GM12891 (cell line): ENCODE results near the gene APBB3.

Experiments used
- POLR2A ChIP-seq: IDR thresholded peaks from 2 replicates; pipeline ENCODE4 v1.6.1; 2011; ENCODE audit warnings: low read depth, low read length, control low read depth
- POLR2AphosphoS5 ChIP-seq: IDR thresholded peaks from 2 replicates; pipeline ENCODE4 v1.6.1; 2011; ENCODE audit warnings: low read depth, low read length, control low read depth
- SPI1 ChIP-seq: IDR thresholded peaks from 2 replicates; pipeline ENCODE4 v1.6.1; 2011; ENCODE audit warnings: low read depth, low read length, control low read depth

- TF ChIP-seq POLR2A = no peak
- TF ChIP-seq POLR2AphosphoS5 = no peak
- no peak for TF ChIP-seq SPI1
Observed at GRCh38 chr5:140588311-140589070, 24.1 kb upstream of the APBB3 start.
